RWPE2 (cell line): ENCODE results near the gene TRIM44.
"Not testable (repeated sequence)": the region's sequence is repeated elsewhere in the genome, so short reads cannot be mapped to it uniquely, and the experiment has no call there.

Source experiments
- ATAC-seq: fragments of 200-7000 bp; cut with Tn5 transposase; 3 replicates; pipeline ENCODE4 v1.9.1; 2021; ENCODE audit warnings: low read depth
- DNase-seq: peaks from one replicate; pipeline ENCODE4 v3.0.0-alpha.2; 2020; ENCODE audit warnings: low spot score
- H3K27ac ChIP-seq: fragments of 450-650 bp; 2 replicates; pipeline ENCODE4 v1.5.1; 2017; ENCODE audit warnings: mild to moderate bottlenecking; ENCODE audit not compliant: poor library complexity, severe bottlenecking
- H3K27me3 ChIP-seq: fragments of 250-450 bp; sonication (Bioruptor Pico); 2 replicates; pipeline ENCODE4 v1.5.1; 2021; ENCODE audit warnings: mild to moderate bottlenecking, moderate library complexity; ENCODE audit not compliant: insufficient read depth, poor library complexity, severe bottlenecking
- H3K36me3 ChIP-seq: fragments of 250-450 bp; sonication (Bioruptor Pico); 2 replicates; pipeline ENCODE4 v1.5.1; 2020; ENCODE audit warnings: low read depth, mild to moderate bottlenecking, moderate library complexity
- H3K4me1 ChIP-seq: fragments of 250-450 bp; sonication (Bioruptor Pico); 2 replicates; pipeline ENCODE4 v1.5.1; 2021; ENCODE audit warnings: mild to moderate bottlenecking, moderate library complexity; ENCODE audit not compliant: insufficient read depth, poor library complexity, severe bottlenecking
- H3K4me3 ChIP-seq: fragments of 250-450 bp; sonication (Bioruptor Pico); 2 replicates; pipeline ENCODE4 v1.5.1; 2021; ENCODE audit warnings: mild to moderate bottlenecking, moderate library complexity; ENCODE audit not compliant: severe bottlenecking
- H3K9me3 ChIP-seq: fragments of 250-450 bp; sonication (Bioruptor Pico); 2 replicates; pipeline ENCODE4 v1.5.1; 2021; ENCODE audit warnings: mild to moderate bottlenecking, moderate library complexity; ENCODE audit not compliant: severe bottlenecking
- CTCF ChIP-seq: fragments of 450-650 bp; IDR thresholded peaks from one replicate; pipeline ENCODE4 v1.5.1; 2017; ENCODE audit warnings: mild to moderate bottlenecking, moderate library complexity; ENCODE audit not compliant: poor library complexity, severe bottlenecking

Gene TRIM44

GRCh38 chr11:35711173-35711910 lies 48.8 kb downstream of the TRIM44 start:
- ATAC-seq (no peak), DNase-seq (no peak)
- Histone ChIP-seq H3K4me3 (no peak overlapping the region), H3K27me3 (no peaks in the 10 kb centered on the region), H3K36me3 (no peaks in the 10 kb centered on the region), H3K9me3 (no peaks in the 10 kb centered on the region), H3K4me1 (no peaks in the 10 kb centered on the region), H3K27ac (no peak overlapping the region)
- peak; percentile 19 for TF ChIP-seq CTCF

GRCh38 chr11:35711924-35712323 lies 49.3 kb downstream of the TRIM44 start:
- H3K9me3 ChIP-seq, result no peaks in the 10 kb centered on the region
- DNase-seq, result no peak
- H3K36me3 ChIP-seq, result no peaks in the 10 kb centered on the region
- no peak overlapping the region for H3K4me3 ChIP-seq
- H3K4me1 ChIP-seq, result no peaks in the 10 kb centered on the region
- no peak for TF ChIP-seq CTCF
- ATAC-seq, result no peak
- H3K27me3 ChIP-seq, result no peaks in the 10 kb centered on the region
- H3K27ac ChIP-seq, result no peak overlapping the region

- no peak for TF ChIP-seq CTCF
- no peaks in the 10 kb centered on the region for H3K9me3 ChIP-seq
- DNase-seq (no peak), ATAC-seq (no peak)
- H3K27ac ChIP-seq, result no peak overlapping the region
- H3K4me3 ChIP-seq, result no peak overlapping the region
- no peaks in the 10 kb centered on the region for H3K27me3 ChIP-seq
- no peaks in the 10 kb centered on the region for H3K4me1 ChIP-seq
- no peaks in the 10 kb centered on the region for H3K36me3 ChIP-seq
These were observed 50.0 kb downstream of the TRIM44 start for GRCh38 chr11:35712533-35712932.

- DNase-seq (no peak), ATAC-seq (no peak)
- H3K36me3 ChIP-seq, result no peaks in the 10 kb centered on the region
- TF ChIP-seq CTCF, result no peak
- H3K27me3 ChIP-seq, result no peaks in the 10 kb centered on the region
- H3K4me1 ChIP-seq, result no peaks in the 10 kb centered on the region
- H3K9me3 ChIP-seq, result no peaks in the 10 kb centered on the region
- no peak overlapping the region for H3K27ac ChIP-seq
- H3K4me3 ChIP-seq, result no peak overlapping the region
These were observed 52.5 kb downstream of the TRIM44 start for GRCh38 chr11:35714882-35715627.

- ATAC-seq, H3K4me1 ChIP-seq, H3K36me3 ChIP-seq, H3K27ac ChIP-seq, H3K4me3 ChIP-seq, DNase-seq, H3K9me3 ChIP-seq, H3K27me3 ChIP-seq: not testable (repeated sequence)
These were observed 53.1 kb downstream of the TRIM44 start for GRCh38 chr11:35715677-35716076.
